Vagina (tissue), 2 donors: Measurements from ENCODE around the gene PIGQ.

Source experiments
- CTCF ChIP-seq, 3 experiments: fragments of 450-650 bp in 2 of 3; fragments of 200-600 bp in 1 of 3; sonication (generic) in 1 of 3; IDR thresholded peaks; one replicate each; pipeline ENCODE4 v1.5.1; 2017 to 2019; ENCODE audit warnings: antibody characterized with exemption in 3 of 3, mild to moderate bottlenecking in 2 of 3, moderate library complexity in 2 of 3
- POLR2A ChIP-seq, 2 donors: fragments of 450-650 bp; IDR thresholded peaks; one replicate each; pipeline ENCODE4 v1.6.1; 2017; ENCODE audit warnings: antibody characterized with exemption in 2 of 2, mild to moderate bottlenecking in 2 of 2, moderate library complexity in 2 of 2

DNA sequence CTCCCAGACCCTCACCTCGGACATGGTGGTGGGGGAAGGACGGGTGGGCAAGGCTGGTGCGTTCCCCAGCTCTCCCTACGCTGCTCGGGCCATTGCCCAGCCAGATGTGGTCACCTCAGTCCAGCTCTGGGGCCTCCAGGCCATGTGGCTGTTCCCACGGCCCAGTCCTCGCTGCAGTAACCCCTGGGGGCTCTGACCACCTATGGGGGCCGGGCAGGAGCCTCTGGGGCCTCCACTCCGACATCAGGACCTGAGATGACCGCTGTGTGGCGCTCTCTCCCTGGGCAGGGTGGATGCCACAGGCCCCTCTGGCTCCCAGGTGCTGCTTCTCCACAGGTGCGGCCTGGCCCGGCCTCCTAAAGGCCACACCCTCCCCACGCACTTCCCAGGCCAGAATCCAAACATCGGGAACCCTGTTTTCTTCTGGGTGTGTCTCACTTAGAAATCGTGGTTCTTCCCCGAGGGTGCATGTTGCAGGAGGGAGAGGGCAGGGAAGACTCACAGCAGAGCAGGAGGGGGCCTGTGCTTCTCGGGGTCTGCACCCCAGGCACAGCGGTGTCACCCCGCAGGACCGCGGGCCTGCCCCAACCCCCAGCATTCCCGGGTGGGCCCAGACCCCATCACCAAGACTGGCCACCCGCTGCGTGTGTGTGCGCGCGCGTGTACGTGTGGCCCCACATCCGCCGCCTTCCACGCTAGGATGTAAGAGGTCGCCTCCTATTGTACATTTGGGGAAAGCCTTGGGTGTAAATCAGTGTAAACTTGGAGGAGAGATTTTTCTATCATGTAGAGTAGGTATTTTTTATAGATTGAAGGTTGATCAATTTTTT lies 48.2 kb upstream of the PIGQ start:
- TF ChIP-seq CTCF (IDR thresholded peaks at IDR 0.05) (no peak), POLR2A (IDR thresholded peaks at IDR 0.05) (no peak)
